HEK293 (cell line): ENCODE measurements around the gene TIGD2.

Experiments used
- CTCF ChIA-PET: fragments of 350-600 bp; formaldehyde crosslinking; extraction: SDS; loops from one replicate; lab custom pipeline; 2021; ENCODE audit warnings: antibody characterized with exemption; lab: Yijun Ruan, JAX
- POLR2A ChIA-PET: fragments of 300-600 bp; formaldehyde crosslinking; extraction: SDS; loops from one replicate; lab custom pipeline; 2020; ENCODE audit warnings: antibody characterized with exemption, inconsistent platforms; lab: Yijun Ruan, JAX
- H3K27ac ChIP-seq: fragments of 200-500 bp; sonication (Bioruptor generic); 2 replicates; pipeline ENCODE4 v1.5.1; 2014; ENCODE audit warnings: low read depth, low read length, control low read depth, inconsistent platforms; ENCODE audit errors: extremely low read depth
- H3K36me3 ChIP-seq, 2 experiments: fragments of 200-500 bp in 1 of 2; sonication (Bioruptor generic) in 1 of 2; 1 replicate in 1 of 2; 2 replicates in 1 of 2; pipeline ENCODE4 v1.5.1; 2014 to 2017; ENCODE audit warnings: inconsistent platforms in 2 of 2, low read length in 2 of 2; ENCODE audit not compliant: control insufficient read depth in 2 of 2, insufficient read depth in 1 of 2
- H3K4me1 ChIP-seq: fragments of 200-500 bp; sonication (Bioruptor generic); 2 replicates; pipeline ENCODE4 v1.5.1; 2014; ENCODE audit warnings: mild to moderate bottlenecking, low read length, inconsistent platforms; ENCODE audit not compliant: control insufficient read depth, insufficient read depth
- H3K4me3 ChIP-seq: 2 replicates; pipeline ENCODE4 v1.5.1; 2011; ENCODE audit warnings: low read depth, mild to moderate bottlenecking, control low read depth, low read length, moderate library complexity
- H3K9me3 ChIP-seq: fragments of 200-500 bp; sonication (Bioruptor generic); 2 replicates; pipeline ENCODE4 v1.5.1; 2014; ENCODE audit warnings: low read depth, low read length, inconsistent platforms; ENCODE audit not compliant: control insufficient read depth, insufficient read depth
- ATF2 ChIP-seq: fragments of 450-650 bp; formaldehyde crosslinking; IDR thresholded peaks from 2 replicates; pipeline ENCODE4 v1.5.1; 2016; ENCODE audit warnings: missing biosample characterization, missing genetic modification characterization, low read depth
- BCL11B ChIP-seq: fragments of 450-650 bp; formaldehyde crosslinking; IDR thresholded peaks from 2 replicates; pipeline ENCODE4 v1.5.1; 2016; ENCODE audit warnings: low read depth, missing biosample characterization, missing genetic modification characterization
- GLIS1 ChIP-seq: fragments of 450-650 bp; formaldehyde crosslinking; IDR thresholded peaks from 2 replicates; pipeline ENCODE4 v1.5.1; 2016; ENCODE audit warnings: missing biosample characterization, missing genetic modification characterization
- KLF17 ChIP-seq: fragments of 450-650 bp; formaldehyde crosslinking; IDR thresholded peaks from 2 replicates; pipeline ENCODE4 v1.5.1; 2016; ENCODE audit warnings: missing biosample characterization, missing genetic modification characterization
- KLF8 ChIP-seq: fragments of 450-650 bp; formaldehyde crosslinking; IDR thresholded peaks from 2 replicates; pipeline ENCODE4 v1.5.1; 2016; ENCODE audit warnings: missing biosample characterization, missing genetic modification characterization
- MEIS1 ChIP-seq: sonication (generic); formaldehyde crosslinking; IDR thresholded peaks from 2 replicates; pipeline ENCODE4 v1.8.1; 2022; ENCODE audit warnings: missing genetic modification reagents, mild to moderate bottlenecking, borderline replicate concordance
- MYNN ChIP-seq: fragments of 450-650 bp; formaldehyde crosslinking; IDR thresholded peaks from 2 replicates; pipeline ENCODE4 v1.5.1; 2016; ENCODE audit warnings: missing biosample characterization, missing genetic modification characterization, borderline replicate concordance
- SETDB1 ChIP-seq: IDR thresholded peaks from one replicate; pipeline ENCODE4 v1.6.1; 2017; ENCODE audit warnings: mild to moderate bottlenecking, low read length, moderate library complexity, mixed read lengths; ENCODE audit not compliant: insufficient read length
- WT1 ChIP-seq: fragments of 450-650 bp; formaldehyde crosslinking; IDR thresholded peaks from 2 replicates; pipeline ENCODE4 v1.5.1; 2016; ENCODE audit warnings: missing biosample characterization, missing genetic modification characterization
- ZNF112 ChIP-seq: fragments of 450-650 bp; formaldehyde crosslinking; IDR thresholded peaks from 2 replicates; pipeline ENCODE4 v1.5.0; 2017; ENCODE audit warnings: missing biosample characterization, missing genetic modification characterization
- ZNF169 ChIP-seq: fragments of 450-650 bp; formaldehyde crosslinking; IDR thresholded peaks from 2 replicates; pipeline ENCODE4 v1.5.1; 2016; ENCODE audit warnings: missing biosample characterization, missing genetic modification characterization
- ZNF202 ChIP-seq: fragments of 450-650 bp; formaldehyde crosslinking; IDR thresholded peaks from 2 replicates; pipeline ENCODE4 v1.5.1; 2016; ENCODE audit warnings: missing biosample characterization, missing genetic modification characterization, borderline replicate concordance
- ZNF214 ChIP-seq: fragments of 450-650 bp; formaldehyde crosslinking; IDR thresholded peaks from 2 replicates; pipeline ENCODE4 v1.5.1; 2017; ENCODE audit warnings: missing biosample characterization, mild to moderate bottlenecking, missing genetic modification characterization, borderline replicate concordance
- ZNF221 ChIP-seq: fragments of 450-650 bp; formaldehyde crosslinking; IDR thresholded peaks from 2 replicates; pipeline ENCODE4 v1.5.1; 2017; ENCODE audit warnings: missing biosample characterization, missing genetic modification characterization, borderline replicate concordance
- ZNF23 ChIP-seq: fragments of 450-650 bp; formaldehyde crosslinking; IDR thresholded peaks from 2 replicates; pipeline ENCODE4 v1.5.1; 2016; ENCODE audit warnings: missing biosample characterization, missing genetic modification characterization, borderline replicate concordance
- ZNF596 ChIP-seq: fragments of 450-650 bp; IDR thresholded peaks from 2 replicates; pipeline ENCODE4 v1.5.0; 2018; ENCODE audit warnings: missing biosample characterization, mild to moderate bottlenecking, missing genetic modification characterization, moderate library complexity
- ZNF600 ChIP-seq: fragments of 450-650 bp; formaldehyde crosslinking; IDR thresholded peaks from 2 replicates; pipeline ENCODE4 v1.5.1; 2016; ENCODE audit warnings: missing biosample characterization, missing genetic modification characterization
- ZNF658 ChIP-seq: fragments of 450-650 bp; formaldehyde crosslinking; IDR thresholded peaks from 2 replicates; pipeline ENCODE4; 2016; ENCODE audit warnings: missing biosample characterization, missing genetic modification characterization
- ZNF707 ChIP-seq: fragments of 450-650 bp; formaldehyde crosslinking; IDR thresholded peaks from 2 replicates; pipeline ENCODE4 v1.5.1; 2016; ENCODE audit warnings: missing biosample characterization, missing genetic modification characterization
- ZNF768 ChIP-seq: fragments of 450-650 bp; formaldehyde crosslinking; IDR thresholded peaks from 2 replicates; pipeline ENCODE4 v1.5.1; 2018; ENCODE audit warnings: missing biosample characterization, mild to moderate bottlenecking, missing genetic modification characterization
- ZNF791 ChIP-seq: fragments of 450-650 bp; formaldehyde crosslinking; IDR thresholded peaks from 2 replicates; pipeline ENCODE4 v1.5.1; 2016; ENCODE audit warnings: missing biosample characterization, missing genetic modification characterization
- ZNF837 ChIP-seq: fragments of 450-650 bp; formaldehyde crosslinking; IDR thresholded peaks from 2 replicates; pipeline ENCODE4 v1.5.1; 2016; ENCODE audit warnings: missing biosample characterization, missing genetic modification characterization

TIGD2 gene

GRCh38 chr4:89071311-89071710, 40.0 kb upstream of the TIGD2 start (continued):
- TF ChIP-seq ZNF596 (tag by site-specific recombination) (no peak), WT1 (tag by site-specific recombination) (no peak), ZNF707 (tag by site-specific recombination) (no peak), ZNF23 (tag by site-specific recombination) (no peak), ZNF791 (no peak), ZNF169 (tag by site-specific recombination) (no peak)

GRCh38 chr4:89072921-89073320, 38.4 kb upstream of the TIGD2 start:
- Histone ChIP-seq H3K4me1 (no peaks in the 10 kb centered on the region), H3K27ac (no peak overlapping the region), H3K4me3 (no peak overlapping the region), H3K36me3 (no peaks in the 10 kb centered on the region), H3K9me3 (no peaks in the 10 kb centered on the region)
- CTCF ChIA-PET = no interaction called here
- POLR2A ChIA-PET = no interaction called here
- no peak for TF ChIP-seq ZNF707 (tag by site-specific recombination)
- TF ChIP-seq, all 188 proteins: peak for 0

- no peak overlapping the region for H3K4me3 ChIP-seq
- H3K4me1 ChIP-seq = no peaks in the 10 kb centered on the region
- POLR2A ChIA-PET = no interaction called here
- H3K36me3 ChIP-seq = no peaks in the 10 kb centered on the region
- no peaks in the 10 kb centered on the region for H3K9me3 ChIP-seq
- no peak for TF ChIP-seq ZNF221 (tag by site-specific recombination)
- no peak for TF ChIP-seq ZNF837
- TF ChIP-seq KLF17 (tag by site-specific recombination) = no peak
- no peak for TF ChIP-seq ZNF658
- CTCF ChIA-PET = no interaction called here
- no peak overlapping the region for H3K27ac ChIP-seq
These were observed 33.6 kb upstream of the TIGD2 start for GRCh38 chr4:89077761-89078160.

GRCh38 chr4:89078300-89078699, 33.0 kb upstream of the TIGD2 start:
- H3K4me3 ChIP-seq = no peak overlapping the region
- H3K4me1 ChIP-seq = no peaks in the 10 kb centered on the region
- H3K27ac ChIP-seq = no peak overlapping the region
- no peaks in the 10 kb centered on the region for H3K36me3 ChIP-seq
- POLR2A ChIA-PET = no interaction called here
- TF ChIP-seq SETDB1 (peak; percentile 57), ZNF214 (tag by site-specific recombination) (no peak), ZNF837 (no peak), GLIS1 (tag by site-specific recombination) (no peak), MEIS1 (CRISPR knock-in tag) (no peak), ZNF596 (tag by site-specific recombination) (no peak)
- CTCF ChIA-PET = no interaction called here
- H3K9me3 ChIP-seq = no peaks in the 10 kb centered on the region

- CTCF ChIA-PET = no interaction called here
- POLR2A ChIA-PET = no interaction called here
- Histone ChIP-seq H3K27ac (no peak overlapping the region), H3K9me3 (no peaks in the 10 kb centered on the region), H3K4me3 (no peak overlapping the region), H3K36me3 (no peaks in the 10 kb centered on the region), H3K4me1 (no peaks in the 10 kb centered on the region)
- TF ChIP-seq ZNF112 (tag by site-specific recombination) (no peak), MYNN (tag by site-specific recombination) (no peak), ZNF768 (tag by site-specific recombination) (no peak), ZNF600 (tag by site-specific recombination) (no peak), BCL11B (tag by site-specific recombination) (no peak), KLF8 (tag by site-specific recombination) (no peak), ATF2 (no peak), ZNF202 (tag by site-specific recombination) (no peak), ZNF707 (tag by site-specific recombination) (no peak), ZNF214 (tag by site-specific recombination) (no peak)
These were observed 12.3 kb upstream of the TIGD2 start for GRCh38 chr4:89099034-89099433.
